ENCODE measurements around the gene RNF217. TPM values are rescaled to one million over a fixed set of nuclear protein-coding genes. Genes with fewer than 3 reads are reported as not detected.
A peak's percentile ranks its signal among the peaks of the same experiment; 100 is the strongest.

RNF217 gene
- total RNA-seq, 1 donor from 2014 or later: 51.5 TPM

- no peak overlapping the region for H3K4me3 Mint-ChIP-seq (ENCODE audit: unreplicated experiment)
- H3K27me3 Mint-ChIP-seq (ENCODE audit: low read depth): no peaks in the 10 kb centered on the region
- peak overlapping the region; percentile 89 for H3K27ac Mint-ChIP-seq (ENCODE audit: unreplicated experiment)
- H3K4me1 Mint-ChIP-seq (ENCODE audit: low read depth): peaks cover 55% of the 10 kb centered on the region
- TF ChIP-seq CTCF (IDR thresholded peaks at IDR 0.05): no peak
- no peak for DNase-seq (ENCODE audit: low spot score)
- no peaks in the 10 kb centered on the region for H3K9me3 Mint-ChIP-seq (ENCODE audit: low read depth)
- peaks cover 17% of the 10 kb centered on the region for H3K36me3 Mint-ChIP-seq (ENCODE audit: low read depth)
These were observed 5.2 kb downstream of the RNF217 start for GRCh38 chr6:124967444-124967843.

GRCh38 chr6:124968401-124968800, 6.2 kb downstream of the RNF217 start:
- Mint-ChIP-seq H3K4me3 (ENCODE audit: unreplicated experiment) (peak overlapping the region; percentile 8), H3K9me3 (ENCODE audit: low read depth) (no peaks in the 10 kb centered on the region), H3K27me3 (ENCODE audit: low read depth) (no peaks in the 10 kb centered on the region), H3K4me1 (ENCODE audit: low read depth) (peaks cover 57% of the 10 kb centered on the region), H3K27ac (ENCODE audit: unreplicated experiment) (peak overlapping the region; percentile 89), H3K36me3 (ENCODE audit: low read depth) (peaks cover 20% of the 10 kb centered on the region)
- TF ChIP-seq CTCF (IDR thresholded peaks at IDR 0.05): no peak
- DNase-seq (ENCODE audit: low spot score): no peak

- no peaks in the 10 kb centered on the region for H3K9me3 Mint-ChIP-seq (ENCODE audit: low read depth)
- H3K4me1 Mint-ChIP-seq (ENCODE audit: low read depth): peaks cover 53% of the 10 kb centered on the region
- no peak overlapping the region for H3K27ac Mint-ChIP-seq (ENCODE audit: unreplicated experiment)
- no peak for DNase-seq (ENCODE audit: low spot score)
- H3K36me3 Mint-ChIP-seq (ENCODE audit: low read depth): peaks cover 24% of the 10 kb centered on the region
- TF ChIP-seq CTCF (IDR thresholded peaks at IDR 0.05): no peak
- no peaks in the 10 kb centered on the region for H3K27me3 Mint-ChIP-seq (ENCODE audit: low read depth)
- H3K4me3 Mint-ChIP-seq (ENCODE audit: unreplicated experiment): no peak overlapping the region
These were observed 8.0 kb downstream of the RNF217 start for GRCh38 chr6:124970243-124970642.

GRCh38 chr6:124970763-124971162, 8.5 kb downstream of the RNF217 start:
- Mint-ChIP-seq H3K4me3 (ENCODE audit: unreplicated experiment) (no peak overlapping the region), H3K4me1 (ENCODE audit: low read depth) (peaks cover 47% of the 10 kb centered on the region), H3K27ac (ENCODE audit: unreplicated experiment) (no peak overlapping the region), H3K36me3 (ENCODE audit: low read depth) (peaks cover 21% of the 10 kb centered on the region), H3K9me3 (ENCODE audit: low read depth) (no peaks in the 10 kb centered on the region), H3K27me3 (ENCODE audit: low read depth) (no peaks in the 10 kb centered on the region)
- TF ChIP-seq CTCF (IDR thresholded peaks at IDR 0.05): no peak
- DNase-seq (ENCODE audit: low spot score): no peak

GRCh38 chr6:124973780-124974179, 11.5 kb downstream of the RNF217 start:
- no peak for TF ChIP-seq CTCF (IDR thresholded peaks at IDR 0.05)
- no peaks in the 10 kb centered on the region for H3K9me3 Mint-ChIP-seq (ENCODE audit: low read depth)

More at GRCh38 chr6:124973780-124974179, 11.5 kb downstream of the RNF217 start:
- peaks cover 24% of the 10 kb centered on the region for H3K36me3 Mint-ChIP-seq (ENCODE audit: low read depth)
- peaks cover 46% of the 10 kb centered on the region for H3K4me1 Mint-ChIP-seq (ENCODE audit: low read depth)
- no peak for DNase-seq (ENCODE audit: low spot score)
- no peaks in the 10 kb centered on the region for H3K27me3 Mint-ChIP-seq (ENCODE audit: low read depth)
- H3K4me3 Mint-ChIP-seq (ENCODE audit: unreplicated experiment): no peak overlapping the region
- H3K27ac Mint-ChIP-seq (ENCODE audit: unreplicated experiment): no peak overlapping the region

Data from chondrocyte (in vitro differentiated cells).